ENCODE data around the gene ZNF92. TPM values are rescaled to one million over a fixed set of nuclear protein-coding genes. Genes with fewer than 3 reads are reported as not detected.
"Not testable (repeated sequence)": the region's sequence is repeated elsewhere in the genome, so short reads cannot be mapped to it uniquely, and the experiment has no call there.

The ZNF92 gene
- total RNA-seq, 2 donors from 2014 or later: 26.4 to 26.5 TPM

- Mint-ChIP-seq H3K4me3 (no peak overlapping the region), H3K36me3 (ENCODE audit: low read depth) (peaks cover 10% of the 10 kb centered on the region), H3K27me3 (ENCODE audit: insufficient read depth) (no peaks in the 10 kb centered on the region), H3K27ac (no peak overlapping the region), H3K4me1 (peaks cover 21% of the 10 kb centered on the region), H3K9me3 (peaks cover 2% of the 10 kb centered on the region)
- Histone ChIP-seq H3K9me3 (ENCODE audit: control insufficient read depth, low read length) (no peaks in the 10 kb centered on the region), H3K4me3 (ENCODE audit: low read length) (no peak overlapping the region), H3K4me1 (ENCODE audit: control insufficient read depth, insufficient read depth, low read length) (peaks cover 12% of the 10 kb centered on the region), H3K27me3 (ENCODE audit: control insufficient read depth, insufficient read depth, low read length, poor library complexity, severe bottlenecking) (no peaks in the 10 kb centered on the region), H3K27ac (ENCODE audit: low read depth, low read length) (no peak overlapping the region), H3K36me3 (ENCODE audit: control insufficient read depth, insufficient read depth, low read length) (peaks cover 22% of the 10 kb centered on the region), H3K9ac (ENCODE audit: extremely low read depth, low read length, poor library complexity, severe bottlenecking) (no peak overlapping the region)
- no peak for DNase-seq
- TF ChIP-seq, protein P1, sequence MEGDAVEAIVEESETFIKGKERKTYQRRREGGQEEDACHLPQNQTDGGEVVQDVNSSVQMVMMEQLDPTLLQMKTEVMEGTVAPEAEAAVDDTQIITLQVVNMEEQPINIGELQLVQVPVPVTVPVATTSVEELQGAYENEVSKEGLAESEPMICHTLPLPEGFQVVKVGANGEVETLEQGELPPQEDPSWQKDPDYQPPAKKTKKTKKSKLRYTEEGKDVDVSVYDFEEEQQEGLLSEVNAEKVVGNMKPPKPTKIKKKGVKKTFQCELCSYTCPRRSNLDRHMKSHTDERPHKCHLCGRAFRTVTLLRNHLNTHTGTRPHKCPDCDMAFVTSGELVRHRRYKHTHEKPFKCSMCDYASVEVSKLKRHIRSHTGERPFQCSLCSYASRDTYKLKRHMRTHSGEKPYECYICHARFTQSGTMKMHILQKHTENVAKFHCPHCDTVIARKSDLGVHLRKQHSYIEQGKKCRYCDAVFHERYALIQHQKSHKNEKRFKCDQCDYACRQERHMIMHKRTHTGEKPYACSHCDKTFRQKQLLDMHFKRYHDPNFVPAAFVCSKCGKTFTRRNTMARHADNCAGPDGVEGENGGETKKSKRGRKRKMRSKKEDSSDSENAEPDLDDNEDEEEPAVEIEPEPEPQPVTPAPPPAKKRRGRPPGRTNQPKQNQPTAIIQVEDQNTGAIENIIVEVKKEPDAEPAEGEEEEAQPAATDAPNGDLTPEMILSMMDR (conservative IDR thresholded peaks at IDR 0.05): no peak
- 93 to 95% methylated on average over 3 of the region's 3 CpGs for WGBS, 2 experiments (ENCODE audit: insufficient coverage in 1 of 2, insufficient read length in 1 of 2)
Measured at GRCh38 chr7:65339257-65339656, 34.4 kb upstream of the ZNF92 start.

GRCh38 chr7:65342723-65343629 lies 30.7 kb upstream of the ZNF92 start:
- Histone ChIP-seq H3K27ac (ENCODE audit: low read depth, low read length) (no peak overlapping the region), H3K4me1 (ENCODE audit: control insufficient read depth, insufficient read depth, low read length) (peaks cover 7% of the 10 kb centered on the region), H3K4me3 (ENCODE audit: low read length) (peak overlapping the region; percentile 43), H3K9me3 (ENCODE audit: control insufficient read depth, low read length) (no peaks in the 10 kb centered on the region), H3K27me3 (ENCODE audit: control insufficient read depth, insufficient read depth, low read length, poor library complexity, severe bottlenecking) (no peaks in the 10 kb centered on the region), H3K36me3 (ENCODE audit: control insufficient read depth, insufficient read depth, low read length) (peaks cover 16% of the 10 kb centered on the region), H3K9ac (ENCODE audit: extremely low read depth, low read length, poor library complexity, severe bottlenecking) (no peak overlapping the region)
- H3K27me3 Mint-ChIP-seq (ENCODE audit: insufficient read depth): no peaks in the 10 kb centered on the region
- no peak for DNase-seq
- peaks cover 17% of the 10 kb centered on the region for H3K4me1 Mint-ChIP-seq
- TF ChIP-seq, protein P1 (conservative IDR thresholded peaks at IDR 0.05): no peak
- H3K36me3 Mint-ChIP-seq (ENCODE audit: low read depth): peaks cover 19% of the 10 kb centered on the region
- WGBS, 2 experiments (ENCODE audit: insufficient coverage in 1 of 2, insufficient read length in 1 of 2): 87 to 100% methylated on average over 1 to 4 of the region's 4 CpGs
- no peak overlapping the region for H3K27ac Mint-ChIP-seq
- no peak overlapping the region for H3K4me3 Mint-ChIP-seq
- peaks cover 10% of the 10 kb centered on the region for H3K9me3 Mint-ChIP-seq

- not testable (repeated sequence) for H3K4me3 Mint-ChIP-seq; H3K9ac ChIP-seq (ENCODE audit: extremely low read depth, low read length, poor library complexity, severe bottlenecking); H3K27ac ChIP-seq (ENCODE audit: low read depth, low read length); H3K9me3 ChIP-seq (ENCODE audit: control insufficient read depth, low read length); H3K4me1 ChIP-seq (ENCODE audit: control insufficient read depth, insufficient read depth, low read length); H3K4me1 Mint-ChIP-seq; H3K9me3 Mint-ChIP-seq; H3K27ac Mint-ChIP-seq; DNase-seq; H3K27me3 Mint-ChIP-seq (ENCODE audit: insufficient read depth); H3K4me3 ChIP-seq (ENCODE audit: low read length); H3K27me3 ChIP-seq (ENCODE audit: control insufficient read depth, insufficient read depth, low read length, poor library complexity, severe bottlenecking)
- H3K36me3 Mint-ChIP-seq (ENCODE audit: low read depth): peaks cover 17% of the 10 kb centered on the region
- H3K36me3 ChIP-seq (ENCODE audit: control insufficient read depth, insufficient read depth, low read length): peaks cover 15% of the 10 kb centered on the region
- WGBS, 2 experiments (ENCODE audit: insufficient coverage in 1 of 2, insufficient read length in 1 of 2): 93 to 100% methylated on average over 3 to 4 of the region's 4 CpGs
Measured at GRCh38 chr7:65344541-65344940, 29.1 kb upstream of the ZNF92 start.

Measured in endodermal cell (in vitro differentiated cells).